ENCODE results near the gene KIAA1143. TPM values are rescaled to one million over a fixed set of nuclear protein-coding genes. Genes with fewer than 3 reads are reported as not detected.

Gene KIAA1143
- total and polyA plus RNA-seq, 2 of the 13 experiments (the other 11 are each of a cell fraction or from before 2014, with no cell fraction given), result 9.9 to 27.2 TPM

DNA sequence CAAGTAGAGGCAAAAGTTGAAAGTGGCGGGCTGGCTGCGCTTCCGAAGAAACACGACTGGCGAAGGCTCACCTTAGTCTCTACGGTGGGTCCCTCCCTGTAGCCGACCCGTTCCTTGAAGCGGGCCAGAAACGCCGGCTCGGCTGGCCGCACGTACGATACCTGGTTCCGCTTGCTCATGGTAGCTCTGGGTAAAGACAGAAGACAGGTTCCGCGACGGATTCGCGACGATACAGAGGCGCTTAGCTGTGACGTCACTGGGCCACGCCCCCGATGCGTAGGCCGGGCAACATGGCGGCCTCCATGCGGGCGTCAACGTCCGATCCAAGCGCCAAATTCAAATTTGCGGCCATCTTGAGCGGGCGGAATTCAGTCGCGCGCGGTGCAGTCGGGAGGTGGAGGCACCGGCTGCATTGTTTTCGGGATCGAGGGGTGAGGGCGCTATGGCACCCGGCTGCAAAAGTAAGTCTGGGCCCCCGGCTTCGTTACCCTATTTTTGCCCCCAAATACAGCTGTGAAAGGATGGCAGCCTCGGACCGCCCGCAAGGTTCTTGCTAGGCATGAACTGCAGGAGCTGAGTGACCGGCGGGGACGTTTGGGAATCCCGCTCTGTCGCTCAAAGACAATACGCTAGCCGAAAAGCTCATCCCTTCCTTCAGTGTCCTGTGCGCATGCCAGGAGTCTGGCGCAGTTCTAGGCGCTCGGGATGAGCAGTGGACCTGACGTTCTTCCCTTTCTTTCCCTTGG lies at the start of gene KIAA1143, which contains the start of gene KIF15 (continued):
- TF ChIP-seq, protein P1, sequence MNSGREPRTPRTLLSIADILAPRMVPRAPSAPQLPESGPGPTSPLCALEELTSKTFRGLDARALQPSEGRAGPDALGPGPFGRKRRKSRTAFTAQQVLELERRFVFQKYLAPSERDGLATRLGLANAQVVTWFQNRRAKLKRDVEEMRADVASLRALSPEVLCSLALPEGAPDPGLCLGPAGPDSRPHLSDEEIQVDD (CRISPR knock-in tag; IDR thresholded peaks at IDR 0.05; ENCODE audit: borderline replicate concordance), result no peak
- TF ChIP-seq, protein P2, sequence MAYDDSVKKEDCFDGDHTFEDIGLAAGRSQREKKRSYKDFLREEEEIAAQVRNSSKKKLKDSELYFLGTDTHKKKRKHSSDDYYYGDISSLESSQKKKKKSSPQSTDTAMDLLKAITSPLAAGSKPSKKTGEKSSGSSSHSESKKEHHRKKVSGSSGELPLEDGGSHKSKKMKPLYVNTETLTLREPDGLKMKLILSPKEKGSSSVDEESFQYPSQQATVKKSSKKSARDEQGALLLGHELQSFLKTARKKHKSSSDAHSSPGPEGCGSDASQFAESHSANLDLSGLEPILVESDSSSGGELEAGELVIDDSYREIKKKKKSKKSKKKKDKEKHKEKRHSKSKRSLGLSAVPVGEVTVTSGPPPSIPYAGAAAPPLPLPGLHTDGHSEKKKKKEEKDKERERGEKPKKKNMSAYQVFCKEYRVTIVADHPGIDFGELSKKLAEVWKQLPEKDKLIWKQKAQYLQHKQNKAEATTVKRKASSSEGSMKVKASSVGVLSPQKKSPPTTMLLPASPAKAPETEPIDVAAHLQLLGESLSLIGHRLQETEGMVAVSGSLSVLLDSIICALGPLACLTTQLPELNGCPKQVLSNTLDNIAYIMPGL (CRISPR knock-in tag; IDR thresholded peaks at IDR 0.05; ENCODE audit: borderline replicate concordance in 1 of 2, low read depth in 1 of 2), result peak; percentile 77 to 87; a peak in 3 of 4 replicates
- TF ChIP-seq, protein P3, sequence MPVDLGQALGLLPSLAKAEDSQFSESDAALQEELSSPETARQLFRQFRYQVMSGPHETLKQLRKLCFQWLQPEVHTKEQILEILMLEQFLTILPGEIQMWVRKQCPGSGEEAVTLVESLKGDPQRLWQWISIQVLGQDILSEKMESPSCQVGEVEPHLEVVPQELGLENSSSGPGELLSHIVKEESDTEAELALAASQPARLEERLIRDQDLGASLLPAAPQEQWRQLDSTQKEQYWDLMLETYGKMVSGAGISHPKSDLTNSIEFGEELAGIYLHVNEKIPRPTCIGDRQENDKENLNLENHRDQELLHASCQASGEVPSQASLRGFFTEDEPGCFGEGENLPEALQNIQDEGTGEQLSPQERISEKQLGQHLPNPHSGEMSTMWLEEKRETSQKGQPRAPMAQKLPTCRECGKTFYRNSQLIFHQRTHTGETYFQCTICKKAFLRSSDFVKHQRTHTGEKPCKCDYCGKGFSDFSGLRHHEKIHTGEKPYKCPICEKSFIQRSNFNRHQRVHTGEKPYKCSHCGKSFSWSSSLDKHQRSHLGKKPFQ (CRISPR knock-in tag; IDR thresholded peaks at IDR 0.05; ENCODE audit: insufficient replicate concordance), result no peak
- TF ChIP-seq SNAI1 (CRISPR knock-in tag; IDR thresholded peaks at IDR 0.05; ENCODE audit: borderline replicate concordance), result no peak
- TF ChIP-seq THRA (CRISPR knock-in tag; IDR thresholded peaks at IDR 0.05; ENCODE audit: borderline replicate concordance), result 0 out of 2 replicates have a peak, but pooled peaks have one; percentile 32
- TF ChIP-seq NR3C1 (CRISPR knock-in tag; IDR thresholded peaks at IDR 0.05), result no peak
- peak; percentile 29; the same call in 1 of the 2 replicates for TF ChIP-seq GABPA (IDR thresholded peaks at IDR 0.05; ENCODE audit: low read depth, low read length)
- TF ChIP-seq GABPA (CRISPR knock-in tag; IDR thresholded peaks at IDR 0.05; ENCODE audit: low read depth), result peak; percentile 82
- no peak for TF ChIP-seq FOXO1 (CRISPR knock-in tag; IDR thresholded peaks at IDR 0.05)
- peak; percentile 32; the same call in 1 of the 2 replicates for TF ChIP-seq ZBTB42 (CRISPR knock-in tag; IDR thresholded peaks at IDR 0.05)
- TF ChIP-seq MBD4 (IDR thresholded peaks at IDR 0.05; ENCODE audit: borderline replicate concordance, low read length), result no peak
- TF ChIP-seq ZNF577 (CRISPR knock-in tag; IDR thresholded peaks at IDR 0.05; ENCODE audit: borderline replicate concordance, low read depth), result no peak
- peak; percentile 60; the same call in 1 of the 2 replicates for TF ChIP-seq KLF9 (CRISPR knock-in tag; IDR thresholded peaks at IDR 0.05; ENCODE audit: low read depth)
- TF ChIP-seq SMYD3 (CRISPR knock-in tag; IDR thresholded peaks at IDR 0.05), result no peak; the same call in 1 of the 2 replicates
- TF ChIP-seq MEF2D (CRISPR knock-in tag; IDR thresholded peaks at IDR 0.05), result no peak
- TF ChIP-seq PRPF4 (IDR thresholded peaks at IDR 0.05; ENCODE audit: low read depth, low read length, poor library complexity, severe bottlenecking), result no peak
- no peak for TF ChIP-seq NCOA5 (CRISPR knock-in tag; IDR thresholded peaks at IDR 0.05)
- peak; percentile 99 for TF ChIP-seq YY1 (IDR thresholded peaks at IDR 0.05; ENCODE audit: insufficient read depth, insufficient replicate concordance, low read depth, low read length)
- TF ChIP-seq ZNF572 (CRISPR knock-in tag; IDR thresholded peaks at IDR 0.05), result no peak
- TF ChIP-seq, protein P4, sequence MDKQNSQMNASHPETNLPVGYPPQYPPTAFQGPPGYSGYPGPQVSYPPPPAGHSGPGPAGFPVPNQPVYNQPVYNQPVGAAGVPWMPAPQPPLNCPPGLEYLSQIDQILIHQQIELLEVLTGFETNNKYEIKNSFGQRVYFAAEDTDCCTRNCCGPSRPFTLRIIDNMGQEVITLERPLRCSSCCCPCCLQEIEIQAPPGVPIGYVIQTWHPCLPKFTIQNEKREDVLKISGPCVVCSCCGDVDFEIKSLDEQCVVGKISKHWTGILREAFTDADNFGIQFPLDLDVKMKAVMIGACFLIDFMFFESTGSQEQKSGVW (CRISPR knock-in tag; IDR thresholded peaks at IDR 0.05; ENCODE audit: borderline replicate concordance), result no peak
- peak; percentile 57; the same call in 1 of the 2 replicates for TF ChIP-seq DNMT1 (CRISPR knock-in tag; IDR thresholded peaks at IDR 0.05)
- 0 out of 2 replicates have a peak, but pooled peaks have one; percentile 59 for TF ChIP-seq ZNF713 (CRISPR knock-in tag; IDR thresholded peaks at IDR 0.05)
- TF ChIP-seq SP1 (IDR thresholded peaks at IDR 0.05), result no peak
- TF ChIP-seq SP1 (CRISPR knock-in tag; IDR thresholded peaks at IDR 0.05), result peak; percentile 99

All from HepG2 (cell line).